COLO668 (cell line): Measurements from ENCODE around the gene EBLN2.

Experiments used
- DNase-seq: peaks from one replicate; lab custom pipeline; 2025; ENCODE audit not compliant: unreplicated experiment; lab: John Stamatoyannopoulos, UW

EBLN2 gene

DNA sequence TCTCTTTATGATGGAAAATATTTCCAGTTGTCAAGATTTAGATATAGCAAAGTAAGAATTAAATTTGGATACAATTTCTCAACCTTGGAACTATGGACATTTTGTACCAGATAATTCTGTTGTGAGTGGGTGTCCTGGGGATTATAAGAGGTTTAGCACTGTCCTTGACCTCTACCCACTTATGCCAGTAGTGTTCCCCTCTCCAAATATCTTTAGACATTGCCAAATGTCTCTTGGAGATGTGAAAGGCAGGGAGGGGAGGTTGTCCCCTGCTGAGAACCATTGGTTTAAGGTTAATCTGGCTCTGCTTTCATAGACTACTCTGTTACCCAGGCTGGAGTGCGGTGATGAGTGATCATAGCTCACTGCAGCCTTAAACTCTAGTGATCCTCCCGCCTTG, at the start of gene EBLN2:
EBLN2 (plus strand) TSS at position 244 of the 400 bp plus-strand sequence. CDS start 423 bp downstream, outside the sequence.
- no peak for DNase-seq

DNA sequence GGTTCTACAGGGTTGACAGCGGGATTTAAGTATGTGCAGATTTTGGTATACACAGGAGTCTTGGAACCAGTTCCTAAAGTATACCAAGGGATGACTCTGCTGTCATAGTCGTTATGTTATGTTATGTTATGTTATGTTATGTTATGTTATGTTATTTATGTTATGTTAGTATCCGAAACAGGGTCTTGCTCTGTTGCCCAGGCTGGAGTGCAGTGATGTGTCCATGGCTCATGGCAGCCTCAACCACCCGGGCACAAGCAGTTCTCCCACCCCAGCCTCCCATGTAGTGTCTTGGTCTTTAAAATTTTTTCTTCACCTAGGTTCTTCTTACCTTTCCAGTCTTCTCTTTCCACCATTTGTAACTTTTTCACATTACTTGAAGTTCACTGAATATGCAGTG, 43.2 kb upstream of the EBLN2 start:
- no peak for DNase-seq

DNA sequence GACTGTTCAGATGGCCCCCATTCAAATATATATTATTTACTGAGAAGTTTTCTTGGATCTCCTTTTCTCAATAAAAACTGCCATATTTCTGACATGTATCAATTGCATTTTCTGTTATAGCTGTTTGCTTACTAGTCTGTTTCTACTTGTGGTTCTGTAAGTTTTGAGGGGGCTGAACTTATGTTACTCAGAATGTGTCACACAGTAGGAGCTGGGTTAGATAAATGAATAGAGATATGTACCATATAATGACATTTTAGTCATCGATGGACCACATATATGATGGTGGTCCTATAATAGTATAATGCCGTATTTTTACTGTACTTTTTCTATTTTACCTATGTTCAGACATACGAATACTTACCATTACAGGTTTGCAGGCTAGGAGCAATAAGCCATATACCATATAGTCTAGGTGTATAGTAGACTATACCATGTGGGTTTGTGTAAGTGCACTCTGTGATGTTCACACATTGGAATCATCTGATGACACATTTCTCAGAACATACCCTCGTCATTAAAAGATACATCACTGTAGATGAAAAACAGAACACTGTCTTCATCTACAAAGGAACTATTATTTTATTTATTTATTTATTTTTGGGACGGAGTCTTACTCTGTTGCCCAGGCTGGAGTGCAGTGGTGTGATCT, 42.5 kb upstream of the EBLN2 start:
- no peak for DNase-seq

DNA sequence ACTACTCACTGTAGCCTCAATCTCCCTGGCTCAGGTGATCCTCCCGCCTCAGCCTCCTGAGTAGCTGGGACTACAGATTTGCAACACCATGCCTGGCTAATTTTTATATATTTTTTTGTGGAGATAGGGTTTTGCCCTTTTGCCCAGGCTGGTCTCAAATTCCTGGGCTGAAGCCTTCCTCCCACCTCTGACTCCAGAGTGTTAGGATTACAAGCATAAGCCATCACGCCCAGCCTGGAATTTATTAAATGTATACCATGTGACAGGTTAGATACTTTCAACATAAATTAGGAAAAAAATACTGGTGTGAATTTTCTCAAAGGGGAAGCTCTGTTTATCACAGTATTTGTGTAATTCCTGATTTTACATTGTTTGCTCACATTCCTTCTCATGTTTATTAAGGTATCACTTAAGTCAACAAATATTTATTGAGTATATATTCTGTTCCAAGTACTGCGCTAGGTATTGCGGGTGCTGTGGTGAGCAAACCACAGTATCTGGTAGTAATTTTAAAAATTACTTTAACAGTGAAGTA, 40.1 kb upstream of the EBLN2 start:
- no peak for DNase-seq

DNA sequence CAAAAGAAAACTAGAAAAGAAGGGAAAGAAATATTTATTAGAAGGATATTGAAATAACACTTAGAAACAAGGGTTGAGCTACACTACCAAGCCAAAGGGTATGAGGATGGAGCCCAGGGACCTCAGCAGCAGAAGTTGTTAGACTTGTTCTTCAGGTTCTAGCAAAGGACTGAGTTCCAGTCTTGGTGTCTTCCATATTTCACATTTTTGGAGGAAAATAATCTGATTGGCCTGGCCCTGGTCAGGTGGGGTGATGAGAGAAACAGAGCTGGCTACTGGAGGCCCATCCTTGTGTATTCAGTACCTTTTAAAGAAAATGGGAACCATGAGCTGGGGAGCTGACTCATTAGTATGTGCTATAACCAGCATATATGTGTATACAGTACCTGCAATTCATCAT, 36.6 kb upstream of the EBLN2 start:
- no peak for DNase-seq

DNA sequence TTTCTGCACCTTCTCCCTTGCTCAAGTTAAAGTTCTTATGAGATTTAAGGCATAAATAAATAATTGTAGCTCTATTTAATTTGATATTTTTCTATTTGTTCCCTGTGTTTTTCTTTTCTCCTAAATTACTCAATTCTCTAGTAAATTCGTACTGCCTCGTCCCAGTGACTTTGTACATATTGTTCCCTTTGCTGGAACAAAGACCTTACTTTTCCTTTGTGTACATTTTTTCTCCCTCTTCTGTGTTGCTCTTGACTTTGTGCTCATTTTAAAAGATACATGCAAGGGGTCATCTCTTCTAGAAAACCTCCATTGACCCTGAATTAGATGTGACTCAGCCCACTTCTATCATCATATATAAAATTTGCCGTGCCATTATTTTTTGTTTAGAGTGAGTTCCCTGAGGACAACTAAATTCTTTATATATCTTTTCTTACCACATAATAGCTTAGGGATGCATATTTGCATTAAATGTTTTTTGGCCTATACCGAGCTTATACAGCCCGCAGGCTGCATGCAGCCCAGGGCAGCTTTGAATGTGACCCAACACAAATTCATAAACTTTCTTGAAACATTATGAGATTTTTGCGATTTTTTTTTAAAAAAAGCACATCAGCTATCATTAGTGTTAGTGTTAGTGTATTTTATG, 35.2 kb upstream of the EBLN2 start:
- DNase-seq: no peak

DNA sequence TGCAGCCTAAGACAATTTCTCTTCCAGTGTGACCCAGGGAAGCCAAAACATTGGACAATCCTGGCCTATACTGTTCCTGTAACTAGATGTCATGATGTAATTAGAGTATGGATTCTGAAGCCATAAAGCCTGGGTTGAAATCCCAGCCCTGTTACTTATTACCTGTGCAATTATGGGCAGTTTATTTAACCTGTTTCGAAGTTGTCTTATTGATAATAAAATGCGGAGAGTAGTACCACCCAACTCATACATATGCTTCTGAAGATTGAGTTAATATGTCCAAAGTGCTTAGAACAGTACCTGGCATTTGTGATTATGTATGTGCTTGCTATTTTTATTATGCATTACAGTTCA, 34.7 kb upstream of the EBLN2 start:
- no peak for DNase-seq

DNA sequence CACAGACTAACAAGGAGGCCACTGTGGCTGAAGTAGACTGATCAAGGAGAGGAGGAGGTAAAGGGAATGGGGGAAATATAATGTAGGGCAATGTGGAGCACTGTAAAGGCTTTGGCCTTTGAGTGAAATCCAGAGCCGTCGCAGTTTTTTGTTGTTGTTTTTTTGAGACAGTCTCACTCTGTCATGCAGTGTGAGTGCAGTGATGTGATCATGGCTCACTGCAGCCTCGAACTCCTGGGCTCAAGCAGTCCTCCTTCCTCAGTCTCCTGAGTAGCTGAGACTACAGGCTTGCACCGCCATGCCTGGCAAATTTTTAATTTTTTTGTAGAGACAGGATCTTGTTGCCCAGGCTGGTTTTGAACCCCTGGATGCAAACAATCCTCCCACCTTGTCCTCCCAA, 32.7 kb upstream of the EBLN2 start:
- DNase-seq: no peak

DNA sequence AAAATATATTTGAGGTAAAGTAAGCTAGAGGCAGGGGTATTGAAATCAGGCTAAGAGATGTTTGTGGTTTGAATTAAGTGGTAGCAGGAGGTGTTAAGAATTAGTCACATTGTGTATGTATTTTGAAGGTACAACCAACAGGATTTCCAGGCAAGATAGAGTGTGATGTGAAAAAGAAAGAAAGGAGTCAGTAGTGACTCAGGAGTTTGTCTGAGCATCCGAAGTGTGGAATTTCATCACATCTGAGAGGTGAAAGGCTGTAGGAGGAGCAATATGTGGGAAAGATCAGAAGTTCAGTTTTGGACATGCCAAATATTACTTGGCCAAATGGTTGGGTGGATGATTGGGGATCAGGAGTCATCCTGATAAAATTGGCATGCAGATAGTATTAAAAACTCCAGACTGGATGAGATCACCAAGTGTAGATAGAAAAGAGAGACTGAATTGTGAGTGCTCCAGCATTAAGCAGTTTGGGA, 32.1 kb upstream of the EBLN2 start:
- DNase-seq: no peak

DNA sequence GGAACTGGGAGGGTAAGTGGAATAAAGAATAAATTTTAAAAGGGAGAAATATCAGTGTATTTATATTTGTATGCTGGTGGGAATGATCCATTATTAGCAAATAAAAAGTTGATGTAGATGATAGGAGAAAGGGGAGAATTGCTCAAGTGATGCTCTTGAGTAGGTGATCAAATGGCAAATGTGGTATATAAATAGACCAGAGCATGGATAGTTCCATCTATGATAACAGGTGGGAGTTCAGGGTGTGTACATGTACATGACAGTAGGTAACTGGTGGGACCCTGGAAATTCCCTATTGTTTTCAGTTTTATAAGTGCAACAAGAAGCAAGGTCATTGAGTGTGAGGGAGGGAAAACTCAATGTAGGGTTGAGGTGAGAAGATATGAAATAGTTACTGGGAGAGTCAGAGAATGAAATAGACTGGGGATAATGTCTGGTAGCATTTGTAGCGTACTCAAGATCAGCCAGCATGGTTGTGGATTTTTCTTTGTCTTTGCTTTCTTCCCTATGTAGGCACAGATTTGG, 31.3 kb upstream of the EBLN2 start:
- DNase-seq: no peak

DNA sequence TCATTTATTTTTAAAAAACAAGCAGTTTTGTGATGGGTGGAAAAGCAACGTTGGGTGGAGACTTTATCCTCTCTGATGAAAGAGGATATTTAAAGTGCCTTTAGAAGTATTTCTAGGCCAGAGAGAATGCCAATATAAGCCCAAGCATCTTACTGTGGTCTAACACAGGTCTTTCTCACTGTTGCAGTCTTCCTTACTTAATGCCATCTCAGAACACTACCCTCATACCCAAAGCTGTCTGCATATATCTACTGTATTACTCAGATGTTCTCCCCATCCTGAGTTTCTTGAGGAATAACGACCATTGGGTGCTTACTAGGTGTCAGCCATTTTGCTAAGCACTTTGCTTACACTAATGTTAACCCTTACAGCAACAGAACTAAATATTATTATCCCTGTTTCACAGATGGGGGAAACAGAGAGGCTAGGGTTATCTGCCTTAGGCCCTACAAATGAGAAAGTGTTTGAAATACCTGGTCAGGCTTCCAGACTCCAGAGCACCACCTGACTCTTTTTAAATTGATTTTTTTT, 29.8 kb upstream of the EBLN2 start:
- DNase-seq: no peak

DNA sequence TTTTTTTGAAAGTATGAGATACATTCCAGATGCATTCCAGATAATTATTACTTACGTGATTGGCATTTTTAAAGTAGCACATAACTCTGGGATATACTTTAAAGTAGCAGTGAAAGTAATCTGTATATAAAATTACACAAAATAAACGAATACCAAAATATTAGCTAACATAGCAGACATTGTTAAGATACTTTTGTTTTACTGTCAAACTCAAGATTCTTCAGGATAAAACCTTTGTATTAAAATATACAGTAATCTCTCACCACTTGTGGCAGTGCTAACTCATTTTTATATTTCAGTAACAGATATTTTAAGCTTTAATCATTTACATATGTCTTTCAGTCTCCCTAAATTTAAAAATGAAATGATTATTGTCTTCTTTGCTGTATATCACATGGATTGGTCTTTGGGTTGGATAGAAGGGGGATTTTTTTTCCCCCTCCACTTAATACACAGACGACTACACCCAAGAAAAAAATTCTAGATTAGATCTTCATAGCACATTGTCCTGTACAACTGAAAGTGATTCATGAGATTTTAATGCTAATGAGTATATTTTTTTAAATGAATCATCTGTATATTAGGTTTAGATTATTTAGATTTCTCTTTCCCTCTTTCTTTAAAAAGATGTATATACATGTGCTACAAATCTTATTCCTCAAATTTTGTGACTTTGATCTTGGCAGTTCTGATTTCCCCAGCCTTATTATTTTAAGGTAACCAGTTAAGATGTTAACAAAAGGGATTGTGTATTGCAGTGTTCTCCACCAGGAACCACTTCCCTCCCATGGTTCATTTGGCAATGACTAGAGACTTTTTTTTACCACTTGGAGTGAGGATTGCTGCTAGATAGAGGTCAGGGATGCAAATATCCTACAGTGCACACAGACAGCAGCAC, 24.5 kb upstream of the EBLN2 start:
- DNase-seq: no peak

DNA sequence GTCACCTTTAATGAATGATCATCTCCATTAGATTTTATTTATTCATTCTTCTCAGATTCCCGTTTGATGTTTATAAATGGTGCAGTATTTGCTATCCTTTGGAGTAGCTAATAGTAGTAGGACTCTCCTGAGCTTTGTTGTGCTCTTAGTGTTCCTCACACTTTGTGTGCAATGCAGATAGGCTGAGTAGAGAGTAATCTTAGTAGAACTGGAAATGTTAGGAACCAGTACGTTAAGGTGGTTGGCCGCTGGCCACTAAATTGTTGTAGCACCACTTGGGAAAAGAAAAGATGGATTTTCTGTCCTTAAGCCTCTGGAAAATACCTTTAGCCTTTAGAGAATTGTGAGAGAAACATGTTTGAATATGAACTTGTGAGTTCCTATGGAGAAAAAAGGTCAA, 19.9 kb upstream of the EBLN2 start:
- DNase-seq: no peak

DNA sequence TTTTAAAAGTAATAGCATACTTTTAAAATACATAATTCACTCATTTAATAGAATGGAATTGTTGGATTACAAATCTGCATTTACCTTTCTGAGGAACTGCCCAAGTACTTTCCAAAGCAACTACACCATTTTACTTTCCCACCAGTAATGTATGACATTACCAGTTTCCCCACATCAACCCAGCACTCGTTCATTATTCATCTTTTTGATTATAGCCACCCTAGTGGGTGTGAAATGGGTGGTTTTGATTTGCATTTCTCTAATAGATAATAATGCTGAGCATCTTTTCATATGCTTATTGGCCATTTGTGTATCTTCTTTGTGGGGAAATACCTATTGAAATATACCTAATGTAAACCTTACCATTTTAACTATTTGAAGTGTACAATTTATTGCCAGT, 18.0 kb upstream of the EBLN2 start:
- no peak for DNase-seq

DNA sequence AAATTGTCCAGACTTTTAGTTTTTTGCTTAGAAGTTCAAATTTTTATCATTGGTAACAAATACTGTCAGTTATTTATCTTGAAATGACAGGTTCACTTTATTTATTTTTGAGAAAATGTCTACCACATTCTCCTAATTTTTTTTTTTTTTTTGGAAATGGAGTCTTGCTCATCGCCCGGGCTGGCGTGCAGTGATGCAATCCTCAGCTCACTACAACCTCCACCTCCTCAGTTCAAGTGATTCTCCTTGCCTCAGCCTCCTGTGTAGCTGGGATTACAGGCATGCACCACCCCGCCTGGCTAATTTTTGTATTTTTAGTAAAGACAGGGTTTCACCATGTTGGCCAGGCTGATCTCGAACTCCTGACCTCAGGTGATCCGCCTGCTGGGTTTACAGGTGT, 16.1 kb upstream of the EBLN2 start:
- DNase-seq: no peak

DNA sequence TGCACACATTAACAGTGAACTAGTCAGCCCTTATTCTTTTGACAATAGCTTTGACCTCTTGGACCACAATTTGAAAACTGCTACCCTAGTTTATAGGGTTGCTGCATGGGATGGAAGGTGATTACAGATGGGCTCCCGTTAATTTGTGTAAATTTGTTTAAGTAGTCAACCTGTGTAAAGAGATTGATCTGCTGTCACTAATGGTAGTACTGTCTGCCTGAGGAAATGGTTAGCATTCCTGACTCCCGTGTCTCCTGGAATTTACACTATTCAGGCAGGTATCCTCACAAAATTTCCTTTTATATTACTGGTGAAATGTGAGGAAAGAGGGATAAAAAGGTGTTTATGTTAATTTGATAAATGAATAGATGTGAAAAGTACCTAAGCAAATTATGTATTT, 15.3 kb upstream of the EBLN2 start:
- no peak for DNase-seq

DNA sequence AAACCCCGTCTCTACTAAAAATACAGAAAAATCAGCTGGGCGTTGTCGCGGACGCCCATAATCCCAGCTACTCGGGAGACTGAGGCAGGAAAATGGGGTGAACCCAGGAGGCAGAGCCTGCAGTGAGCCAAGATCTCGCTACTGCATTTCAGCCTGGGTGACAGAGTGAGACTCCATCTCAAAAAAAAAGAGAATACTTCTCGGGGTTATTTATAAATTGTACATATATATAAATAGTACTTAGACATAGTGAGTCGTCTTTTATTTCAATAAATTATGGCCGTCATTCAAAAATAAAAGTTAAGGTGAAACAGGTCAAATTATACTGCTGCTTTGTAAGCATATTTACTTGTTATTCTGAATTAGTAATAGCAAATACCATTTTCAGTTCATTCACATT, 12.1 kb upstream of the EBLN2 start:
- DNase-seq: no peak

DNA sequence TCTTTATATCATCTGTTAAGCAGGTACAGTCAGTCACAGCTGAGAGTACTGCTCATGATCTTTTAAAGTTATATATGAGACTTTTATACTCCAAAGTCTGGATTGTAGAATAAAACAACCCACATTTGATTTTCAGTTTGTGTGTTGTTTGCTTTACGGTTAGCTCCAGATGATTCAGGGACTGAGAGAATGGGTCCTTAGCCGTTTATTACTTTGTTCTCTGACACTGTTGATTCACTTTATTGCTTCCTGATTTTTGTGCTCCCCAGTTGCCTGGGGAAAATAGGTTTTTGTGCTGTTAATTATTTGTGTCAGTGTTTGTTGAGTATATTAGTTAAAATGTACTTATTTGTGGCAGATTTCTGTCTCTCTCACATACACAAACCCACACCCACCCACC, 8.6 kb upstream of the EBLN2 start:
- DNase-seq: no peak

DNA sequence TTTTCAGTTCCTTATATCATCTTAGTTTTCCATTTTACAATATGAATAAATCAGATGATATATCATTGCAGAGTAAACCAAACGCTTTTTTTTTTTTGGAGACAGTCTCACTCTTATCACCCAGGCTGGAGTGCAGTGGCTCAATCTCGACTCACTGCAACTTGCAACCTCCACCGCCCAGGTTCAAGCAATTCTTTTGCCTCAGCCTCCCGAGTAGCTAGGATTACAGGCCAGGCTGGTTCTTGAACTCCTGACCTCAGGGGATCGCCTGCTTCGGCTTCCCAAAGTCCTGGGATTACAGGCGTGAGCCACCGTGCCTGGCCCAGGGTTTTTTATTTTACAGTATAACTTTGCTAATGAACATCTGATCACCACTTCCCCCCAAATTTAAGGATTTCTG, 5.9 kb upstream of the EBLN2 start:
- no peak for DNase-seq

DNA sequence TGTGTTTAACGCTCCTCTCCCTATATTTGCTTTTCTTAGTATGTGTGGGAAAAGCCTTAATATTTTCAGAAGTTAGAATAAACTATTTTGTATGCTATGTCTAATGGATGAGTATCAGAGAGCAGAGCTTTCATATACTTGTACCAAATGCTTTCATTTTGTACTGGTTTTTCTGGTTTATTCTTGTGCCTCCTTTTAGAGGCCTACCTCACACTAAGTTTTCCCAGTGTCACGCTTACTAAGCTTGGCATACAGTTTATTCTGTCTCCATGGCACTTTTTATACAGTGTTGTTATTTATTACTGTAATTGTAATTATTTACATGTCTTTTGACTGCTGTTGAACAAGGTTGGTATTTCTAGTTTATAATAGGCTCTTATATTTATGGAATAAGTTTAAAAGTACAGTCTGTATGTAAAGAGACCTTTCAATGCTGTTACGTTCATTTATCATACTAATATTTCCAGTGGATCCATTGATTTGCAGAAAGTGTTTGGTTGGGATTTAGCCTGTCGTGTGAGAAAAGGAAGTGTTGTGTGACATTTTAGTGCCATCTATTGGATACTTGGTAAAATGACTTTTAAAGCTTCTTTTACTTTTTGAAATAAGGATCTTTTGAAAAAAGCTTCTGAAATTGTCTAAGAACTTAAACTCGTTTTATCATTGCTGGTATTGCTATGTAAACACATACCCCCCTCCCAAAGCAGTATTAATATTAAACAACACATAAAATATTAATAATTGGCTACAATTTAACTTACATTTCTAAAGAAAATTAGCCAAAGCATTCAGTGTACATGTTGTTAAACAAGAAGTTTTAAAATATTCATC, 5.2 kb upstream of the EBLN2 start:
- no peak for DNase-seq

DNA sequence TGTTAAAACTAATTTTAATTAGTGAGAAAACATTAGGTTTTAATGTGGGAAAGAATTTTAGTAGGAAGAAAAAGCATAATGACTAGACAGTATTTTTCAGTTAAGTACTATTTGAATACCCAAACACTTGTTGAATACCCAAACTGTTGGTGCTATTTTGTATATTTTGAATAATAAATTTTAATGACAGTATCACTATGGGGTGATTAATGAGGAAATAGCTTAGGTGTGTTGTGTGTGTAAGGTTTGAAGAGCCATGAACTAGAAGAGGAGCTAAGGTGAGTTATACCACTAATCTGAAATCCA, 4.7 kb upstream of the EBLN2 start:
- no peak for DNase-seq
